A549 (cell line): Measurements from ENCODE around the gene PPIG. TPM values are rescaled to one million over a fixed set of nuclear protein-coding genes. Genes with fewer than 3 reads are reported as not detected.
"Not testable (repeated sequence)": the region's sequence is repeated elsewhere in the genome, so short reads cannot be mapped to it uniquely, and the experiment has no call there.

Experiments
- ATAC-seq, 2 experiments: fragments of 200-7000 bp in 1 of 2; fragments of >200 bp in 1 of 2; cut with Nextera tagmentation in 1 of 2; cut with Tn5 transposase in 1 of 2; 3 replicates each; pipeline versions ENCODE4 v1.8.0 to v1.9.1; 2018 to 2020; ENCODE audit warnings: mild to moderate bottlenecking in 1 of 2, moderate library complexity in 1 of 2
- CTCF ChIA-PET: fragments of 300-600 bp; sonication (Branson Sonifier 250); formaldehyde crosslinking; extraction: SDS; loops from one replicate; lab custom pipeline; 2021; ENCODE audit warnings: antibody characterized with exemption, inconsistent platforms; lab: Yijun Ruan, JAX
- POLR2A ChIA-PET: fragments of 350-600 bp; formaldehyde crosslinking; extraction: SDS; loops from one replicate; lab custom pipeline; 2021; ENCODE audit warnings: antibody characterized with exemption, inconsistent platforms; lab: Yijun Ruan, JAX
- DNase-seq, 2 experiments: peaks; one replicate each; pipeline versions ENCODE4 v3.0.0 to v3.0.0-alpha.2; 2011 to 2016; ENCODE audit warnings: low read depth in 1 of 2, low spot score in 1 of 2
- FAIRE-seq: peaks from 2 replicates; lab custom pipeline; 2011; peaks lifted over from hg19 to GRCh38; lab: Jason Lieb, UNC
- H3K27ac ChIP-seq, 2 experiments: fragments of >200 bp; sonication (Bioruptor Twin); formaldehyde crosslinking; 3 replicates each; pipeline ENCODE4 v1.5.1; 2016 to 2017
- H3K4me1 ChIP-seq: fragments of >200 bp; sonication (Bioruptor Twin); formaldehyde crosslinking; 3 replicates; pipeline ENCODE4 v1.6.1; 2016
- H3K4me2 ChIP-seq: fragments of >200 bp; sonication (Bioruptor Twin); formaldehyde crosslinking; 3 replicates; pipeline ENCODE4 v1.6.1; 2016
- H3K4me3 ChIP-seq: fragments of >200 bp; sonication (Bioruptor Twin); formaldehyde crosslinking; 3 replicates; pipeline ENCODE4 v1.5.1; 2016
- H3K9me3 ChIP-seq: fragments of >200 bp; sonication (Bioruptor Twin); formaldehyde crosslinking; 3 replicates; pipeline ENCODE4 v1.6.1; 2016
- ATOH8 ChIP-seq: fragments of 250-450 bp; sonication (Bioruptor Pico); IDR thresholded peaks from 2 replicates; pipeline ENCODE4 v1.5.0; 2020; ENCODE audit warnings: low read depth, mild to moderate bottlenecking, moderate library complexity
- BHLHE40 ChIP-seq: IDR thresholded peaks from 2 replicates; pipeline ENCODE4 v1.6.1; 2012; ENCODE audit warnings: low read depth, low read length, inconsistent platforms
- CBX8 ChIP-seq: fragments of 200-600 bp; sonication (generic); IDR thresholded peaks from 2 replicates; pipeline ENCODE4 v1.6.1; 2016
- CEBPB ChIP-seq, 2 experiments: fragments of >200 bp in 1 of 2; sonication (Bioruptor Twin) in 1 of 2; formaldehyde crosslinking in 1 of 2; IDR thresholded peaks; 2 replicates each; pipeline ENCODE4 v1.6.1; 2012 to 2016
- CHD2 ChIP-seq: fragments of 150-350 bp; IDR thresholded peaks from 2 replicates; pipeline ENCODE4 v1.6.1; 2014; ENCODE audit warnings: low read length; ENCODE audit not compliant: partially characterized antibody
- EHF ChIP-seq: fragments of 250-450 bp; sonication (Bioruptor Pico); IDR thresholded peaks from 2 replicates; pipeline ENCODE4 v1.5.0; 2020; ENCODE audit warnings: mild to moderate bottlenecking
- EP300 ChIP-seq, 2 experiments: fragments of >200 bp; sonication (Bioruptor Twin); formaldehyde crosslinking; IDR thresholded peaks; 2 replicates in 1 of 2; 3 replicates in 1 of 2; pipeline ENCODE4 v1.6.1; 2016 to 2017
- FOSB ChIP-seq: fragments of 250-450 bp; sonication (Bioruptor Pico); IDR thresholded peaks from 2 replicates; pipeline ENCODE4 v1.5.0; 2020; ENCODE audit warnings: mild to moderate bottlenecking, moderate library complexity
- HEYL ChIP-seq: fragments of 250-450 bp; sonication (Bioruptor Pico); IDR thresholded peaks from 2 replicates; pipeline ENCODE4 v1.8.0; 2021; ENCODE audit warnings: mild to moderate bottlenecking, moderate library complexity
- HOXA7 ChIP-seq: fragments of 250-450 bp; sonication (Bioruptor Pico); IDR thresholded peaks from 2 replicates; pipeline ENCODE4 v1.5.0; 2020; ENCODE audit warnings: mild to moderate bottlenecking, moderate library complexity
- JUN ChIP-seq, 2 experiments: fragments of >200 bp; sonication (Bioruptor Twin); formaldehyde crosslinking; IDR thresholded peaks; 2 replicates in 1 of 2; 3 replicates in 1 of 2; pipeline ENCODE4 v1.6.1; 2016 to 2017
- JUNB ChIP-seq: fragments of >200 bp; sonication (Bioruptor Twin); formaldehyde crosslinking; IDR thresholded peaks from 2 replicates; pipeline ENCODE4 v1.6.1; 2016
- KDM1A ChIP-seq: fragments of 200-600 bp; sonication (generic); IDR thresholded peaks from 2 replicates; pipeline ENCODE4 v1.6.1; 2016; ENCODE audit warnings: low read depth, mild to moderate bottlenecking
- MAFK ChIP-seq: fragments of 450-650 bp; IDR thresholded peaks from 2 replicates; pipeline ENCODE4 v1.6.1; 2014; ENCODE audit not compliant: partially characterized antibody
- MYC ChIP-seq: IDR thresholded peaks from 2 replicates; pipeline ENCODE4 v1.6.1; 2012; ENCODE audit warnings: mild to moderate bottlenecking, inconsistent platforms, low read length, improper control_type of control experiment, borderline replicate concordance
- NFE2L2 ChIP-seq: fragments of 150-350 bp; conservative IDR thresholded peaks from 2 replicates; pipeline ENCODE4 v1.6.1; 2014; ENCODE audit warnings: low read length
- NPAS2 ChIP-seq: fragments of 250-450 bp; sonication (Bioruptor Pico); IDR thresholded peaks from 2 replicates; pipeline ENCODE4 v1.8.0; 2022; ENCODE audit warnings: mild to moderate bottlenecking, moderate library complexity, borderline replicate concordance
- NR3C1 ChIP-seq: fragments of >200 bp; sonication (Bioruptor Twin); formaldehyde crosslinking; IDR thresholded peaks from 3 replicates; pipeline ENCODE4 v1.6.1; 2017
- POLR2AphosphoS2 ChIP-seq: conservative IDR thresholded peaks from 2 replicates; pipeline ENCODE4 v1.6.1; 2012; ENCODE audit warnings: low read length, improper control_type of control experiment, inconsistent platforms
- RAD21 ChIP-seq, 2 experiments: fragments of >200 bp in 1 of 2; sonication (Bioruptor Twin) in 1 of 2; formaldehyde crosslinking in 1 of 2; IDR thresholded peaks in 1 of 2; conservative IDR thresholded peaks in 1 of 2; 2 replicates in 1 of 2; 3 replicates in 1 of 2; pipeline ENCODE4 v1.6.1; 2012 to 2018; ENCODE audit warnings: inconsistent platforms in 1 of 2
- RARB ChIP-seq: fragments of 250-450 bp; sonication (Bioruptor Pico); IDR thresholded peaks from 2 replicates; pipeline ENCODE4 v1.8.0; 2021; ENCODE audit warnings: mild to moderate bottlenecking, moderate library complexity
- SMC3 ChIP-seq: fragments of >200 bp; sonication (Bioruptor Twin); formaldehyde crosslinking; IDR thresholded peaks from 3 replicates; pipeline ENCODE4 v1.6.1; 2018; ENCODE audit warnings: inconsistent platforms
- TP53 ChIP-seq: fragments of 250-450 bp; sonication (Bioruptor Pico); IDR thresholded peaks from 2 replicates; pipeline ENCODE4 v1.5.0; 2021; ENCODE audit warnings: mild to moderate bottlenecking, moderate library complexity
- ZC3H11A ChIP-seq: fragments of 450-650 bp; IDR thresholded peaks from 2 replicates; pipeline ENCODE4 v1.6.1; 2014; ENCODE audit warnings: antibody characterized with exemption, mild to moderate bottlenecking
- ZFP36 ChIP-seq: fragments of 450-650 bp; IDR thresholded peaks from 2 replicates; pipeline ENCODE4 v1.6.1; 2014; ENCODE audit warnings: borderline replicate concordance; ENCODE audit not compliant: partially characterized antibody
- ZNF302 ChIP-seq: fragments of 250-450 bp; sonication (Bioruptor Pico); IDR thresholded peaks from 2 replicates; pipeline ENCODE4 v1.9.0; 2021; ENCODE audit warnings: inconsistent platforms, mild to moderate bottlenecking, moderate library complexity
- ZSCAN20 ChIP-seq: fragments of 250-450 bp; sonication (Bioruptor Pico); IDR thresholded peaks from 2 replicates; pipeline ENCODE4 v1.8.0; 2022; ENCODE audit warnings: mild to moderate bottlenecking, moderate library complexity
- WGBS: methylation state at CpG from one replicate; pipeline ENCODE4 v1.1.6; 2017; ENCODE audit errors: missing lambda C conversion rate; 5-methylcytosine and 5-hydroxymethylcytosine counted together
- polyA plus RNA-seq, 4 experiments: library from polyadenylated mRNA; depleted of rRNA in 3 of 4; stranded (reverse); fragments of >200 nt; fragmentation: RNase III in 1 of 4; extraction: RNeasy Plus Mini Kit Qiagen cat#74134 plus additional on column Dnase treatment in 1 of 4; gene quantifications; 2 replicates in 3 of 4; 3 replicates in 1 of 4; pipeline ENCODE4 v1.2.3, GENCODE V29; 2011 to 2017
- TF ChIP-seq, protein P1 (sequence below): fragments of 250-450 bp; sonication (Bioruptor Pico); IDR thresholded peaks from 2 replicates; pipeline ENCODE4 v1.5.0; 2021; ENCODE audit warnings: mild to moderate bottlenecking, moderate library complexity, borderline replicate concordance
- TF ChIP-seq, protein P2 (sequence below): fragments of >200 bp; sonication (Bioruptor Twin); formaldehyde crosslinking; IDR thresholded peaks from 2 replicates; pipeline ENCODE4 v1.6.1; 2016
- TF ChIP-seq, protein P3 (sequence below): fragments of >200 bp; sonication (Bioruptor Twin); formaldehyde crosslinking; IDR thresholded peaks from 3 replicates; pipeline ENCODE4 v1.5.1; 2016

The PPIG gene
- polyA plus RNA-seq, 2 of the 4 experiments (the other 2 are of a cell fraction): 60.5 to 70.8 TPM

DNA sequence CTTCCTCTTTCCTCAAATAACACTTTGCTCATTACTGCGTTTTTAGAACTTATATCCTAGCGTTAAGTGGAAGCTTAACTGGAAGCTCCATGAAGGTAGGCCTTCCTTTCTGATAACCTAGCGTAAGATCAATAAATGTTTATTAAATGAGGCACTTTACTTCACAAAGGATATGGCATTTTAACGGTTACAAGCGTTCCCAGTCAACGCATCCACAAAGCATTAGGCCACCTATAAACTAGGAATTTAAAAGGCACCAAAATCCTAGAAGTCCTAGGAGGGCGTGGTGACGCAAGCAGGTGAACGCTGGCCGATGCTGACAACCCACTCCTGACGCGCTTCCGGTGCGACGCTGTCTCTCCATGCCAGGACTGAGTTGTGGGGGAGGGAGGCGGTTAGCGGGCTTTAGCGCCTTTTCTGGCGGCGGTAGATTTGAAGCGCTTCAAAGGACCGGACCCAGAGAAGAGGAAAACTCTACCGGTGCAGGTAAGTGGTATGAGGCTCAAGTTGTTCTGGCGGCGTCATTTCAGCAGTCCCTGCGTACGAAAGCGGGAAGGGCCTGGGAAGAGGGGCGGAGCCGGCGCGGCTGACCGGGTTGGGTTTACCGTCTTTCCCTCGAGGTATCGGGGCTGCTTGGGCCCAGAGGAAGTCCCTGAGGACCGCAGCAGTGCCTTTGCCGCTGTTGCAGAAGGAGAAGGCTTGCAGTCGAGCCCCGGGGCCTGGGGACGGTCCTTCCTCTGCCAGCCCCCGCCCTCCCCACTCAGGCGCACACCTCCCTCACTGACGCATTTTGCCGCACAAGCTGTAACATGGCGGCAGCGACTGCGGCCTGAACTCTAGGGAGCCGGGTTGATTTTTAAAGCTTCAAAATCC, at the start of gene PPIG (continued):
- TF ChIP-seq, protein P1, sequence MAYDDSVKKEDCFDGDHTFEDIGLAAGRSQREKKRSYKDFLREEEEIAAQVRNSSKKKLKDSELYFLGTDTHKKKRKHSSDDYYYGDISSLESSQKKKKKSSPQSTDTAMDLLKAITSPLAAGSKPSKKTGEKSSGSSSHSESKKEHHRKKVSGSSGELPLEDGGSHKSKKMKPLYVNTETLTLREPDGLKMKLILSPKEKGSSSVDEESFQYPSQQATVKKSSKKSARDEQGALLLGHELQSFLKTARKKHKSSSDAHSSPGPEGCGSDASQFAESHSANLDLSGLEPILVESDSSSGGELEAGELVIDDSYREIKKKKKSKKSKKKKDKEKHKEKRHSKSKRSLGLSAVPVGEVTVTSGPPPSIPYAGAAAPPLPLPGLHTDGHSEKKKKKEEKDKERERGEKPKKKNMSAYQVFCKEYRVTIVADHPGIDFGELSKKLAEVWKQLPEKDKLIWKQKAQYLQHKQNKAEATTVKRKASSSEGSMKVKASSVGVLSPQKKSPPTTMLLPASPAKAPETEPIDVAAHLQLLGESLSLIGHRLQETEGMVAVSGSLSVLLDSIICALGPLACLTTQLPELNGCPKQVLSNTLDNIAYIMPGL (CRISPR knock-in tag): no peak
- no peak for TF ChIP-seq CBX8
- no peak for TF ChIP-seq NR3C1
- TF ChIP-seq TP53 (CRISPR knock-in tag): no peak
- TF ChIP-seq ATOH8: no peak
- TF ChIP-seq NFE2L2: no peak
- TF ChIP-seq FOSB (CRISPR knock-in tag): no peak
- TF ChIP-seq SMC3: no peak
- no peak for TF ChIP-seq KDM1A
- no peak for TF ChIP-seq ZC3H11A
- TF ChIP-seq ZNF302: no peak
- peak; percentile 44 to 81; a peak in 4 of 5 replicates for TF ChIP-seq JUN (IDR thresholded peaks at IDR 0.05)
- peak; percentile 43 for TF ChIP-seq MAFK
- no peak for TF ChIP-seq EP300 (IDR thresholded peaks at IDR 0.05)
- TF ChIP-seq CHD2: peak; percentile 55
- TF ChIP-seq, protein P2, sequence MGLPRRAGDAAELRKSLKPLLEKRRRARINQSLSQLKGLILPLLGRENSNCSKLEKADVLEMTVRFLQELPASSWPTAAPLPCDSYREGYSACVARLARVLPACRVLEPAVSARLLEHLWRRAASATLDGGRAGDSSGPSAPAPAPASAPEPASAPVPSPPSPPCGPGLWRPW: no peak
- no peak for TF ChIP-seq BHLHE40
- TF ChIP-seq MYC: no peak; the same call in none of the 2 replicates
- no peak for TF ChIP-seq ZFP36
- TF ChIP-seq, protein P3, sequence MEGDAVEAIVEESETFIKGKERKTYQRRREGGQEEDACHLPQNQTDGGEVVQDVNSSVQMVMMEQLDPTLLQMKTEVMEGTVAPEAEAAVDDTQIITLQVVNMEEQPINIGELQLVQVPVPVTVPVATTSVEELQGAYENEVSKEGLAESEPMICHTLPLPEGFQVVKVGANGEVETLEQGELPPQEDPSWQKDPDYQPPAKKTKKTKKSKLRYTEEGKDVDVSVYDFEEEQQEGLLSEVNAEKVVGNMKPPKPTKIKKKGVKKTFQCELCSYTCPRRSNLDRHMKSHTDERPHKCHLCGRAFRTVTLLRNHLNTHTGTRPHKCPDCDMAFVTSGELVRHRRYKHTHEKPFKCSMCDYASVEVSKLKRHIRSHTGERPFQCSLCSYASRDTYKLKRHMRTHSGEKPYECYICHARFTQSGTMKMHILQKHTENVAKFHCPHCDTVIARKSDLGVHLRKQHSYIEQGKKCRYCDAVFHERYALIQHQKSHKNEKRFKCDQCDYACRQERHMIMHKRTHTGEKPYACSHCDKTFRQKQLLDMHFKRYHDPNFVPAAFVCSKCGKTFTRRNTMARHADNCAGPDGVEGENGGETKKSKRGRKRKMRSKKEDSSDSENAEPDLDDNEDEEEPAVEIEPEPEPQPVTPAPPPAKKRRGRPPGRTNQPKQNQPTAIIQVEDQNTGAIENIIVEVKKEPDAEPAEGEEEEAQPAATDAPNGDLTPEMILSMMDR: no peak
- TF ChIP-seq ZSCAN20 (CRISPR knock-in tag): no peak
- no peak for TF ChIP-seq HOXA7 (CRISPR knock-in tag)
- TF ChIP-seq RARB (CRISPR knock-in tag): no peak
- no peak for TF ChIP-seq HEYL (CRISPR knock-in tag)
- TF ChIP-seq JUNB: no peak
- no peak for TF ChIP-seq NPAS2 (CRISPR knock-in tag)
- no peak for TF ChIP-seq RAD21 (conservative IDR thresholded peaks at IDR 0.05 in 1 of 2, IDR thresholded peaks at IDR 0.05 in 1 of 2)
- TF ChIP-seq POLR2AphosphoS2: no peak
- TF ChIP-seq EHF (CRISPR knock-in tag): no peak
- peak in 1 of 2 experiments; percentile 85; a peak in 2 of 4 replicates for TF ChIP-seq CEBPB (IDR thresholded peaks at IDR 0.05)

- ATAC-seq, FAIRE-seq, H3K9me3 ChIP-seq, H3K4me2 ChIP-seq, DNase-seq, CTCF ChIA-PET, H3K4me3 ChIP-seq, H3K27ac ChIP-seq, H3K4me1 ChIP-seq, POLR2A ChIA-PET: not testable (repeated sequence)
- 91% methylated on average over 2 of the region's 2 CpGs for WGBS
These were observed 44.7 kb upstream of the PPIG start for GRCh38 chr2:169539460-169539859.
